NCI-H2227 (cell line): ENCODE measurements around the gene SYNGR4.

Experiments
- DNase-seq: peaks from one replicate; lab custom pipeline; 2025; ENCODE audit not compliant: unreplicated experiment; lab: John Stamatoyannopoulos, UW

Gene SYNGR4

DNA sequence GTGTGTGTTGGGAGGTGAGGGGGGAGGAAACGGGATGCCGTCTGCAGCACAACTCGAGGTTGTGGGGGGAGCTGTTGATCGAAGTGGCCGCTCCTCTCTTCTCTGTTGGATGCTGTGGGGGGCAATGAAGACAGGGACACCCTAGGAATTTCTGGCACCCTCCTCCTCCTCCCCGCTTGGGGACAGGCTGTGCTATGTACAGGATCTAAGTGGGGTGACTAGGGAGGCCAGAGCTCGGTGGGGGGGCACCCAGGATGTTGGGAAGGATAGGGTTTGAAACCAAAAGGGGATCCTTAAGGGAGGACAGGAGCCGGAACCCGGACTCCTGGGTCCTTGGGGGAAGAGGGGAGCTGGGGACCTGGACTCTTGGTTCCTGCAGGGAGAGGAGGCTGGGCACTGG lies 31.3 kb downstream of the SYNGR4 start:
- no peak for DNase-seq

DNA sequence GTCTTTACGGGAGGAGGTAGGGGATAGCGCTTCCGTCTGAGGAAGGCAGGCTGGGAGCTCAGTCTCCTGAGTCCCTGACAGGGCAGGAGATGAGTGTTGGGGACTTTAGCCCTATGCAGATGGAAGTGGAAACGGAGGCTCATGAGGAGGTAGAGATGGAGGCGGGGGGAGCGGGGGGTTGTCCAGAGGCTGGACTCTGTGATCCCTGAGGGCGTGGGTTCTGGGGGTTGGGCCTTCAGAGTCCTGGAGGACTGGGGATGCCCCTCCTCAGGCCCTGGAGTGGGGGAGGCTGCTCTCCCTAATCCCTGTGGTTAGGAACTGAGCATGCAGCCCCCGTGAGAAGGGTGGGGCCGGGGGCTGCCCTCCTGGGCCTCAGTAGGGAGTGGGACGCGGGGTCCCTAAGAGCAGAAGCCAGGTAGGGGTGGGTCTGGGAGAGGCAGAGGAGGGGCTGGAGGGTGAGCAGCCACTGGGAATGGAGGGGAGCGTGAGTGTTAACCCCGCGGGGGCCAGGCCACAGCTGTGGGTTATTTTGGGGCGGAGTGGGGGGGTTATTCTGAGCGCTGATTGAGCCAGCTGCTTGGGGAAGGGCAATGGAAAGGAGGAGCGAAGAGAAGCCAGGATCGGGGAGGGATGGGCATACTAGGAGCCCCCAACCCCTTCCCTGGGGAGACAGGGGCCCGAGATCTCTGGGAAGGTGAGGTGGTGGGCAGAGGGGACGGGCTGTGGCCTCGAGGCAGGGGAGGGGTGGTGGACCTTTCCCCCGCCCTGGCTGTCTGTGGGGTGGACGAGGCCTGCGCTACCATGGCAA lies 32.1 kb downstream of the SYNGR4 start:
- no peak for DNase-seq

DNA sequence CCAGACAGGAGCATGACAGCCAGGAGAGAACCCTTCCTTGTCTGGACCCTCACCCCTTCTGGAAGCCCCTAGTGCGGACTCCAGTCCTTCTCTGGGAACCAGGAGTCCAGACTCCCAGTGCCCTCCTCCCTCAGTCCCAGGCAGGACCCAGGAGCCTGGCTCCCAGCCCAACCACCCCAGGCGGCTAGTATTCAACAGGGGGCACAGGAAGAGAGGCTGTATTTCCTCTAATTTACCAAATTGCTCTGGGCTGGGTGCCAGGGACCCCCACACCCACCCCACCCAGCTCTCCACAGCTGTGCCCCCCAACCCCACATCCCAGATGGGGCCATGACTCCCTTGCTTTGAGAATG lies 32.6 kb downstream of the SYNGR4 start:
- DNase-seq, result no peak

DNA sequence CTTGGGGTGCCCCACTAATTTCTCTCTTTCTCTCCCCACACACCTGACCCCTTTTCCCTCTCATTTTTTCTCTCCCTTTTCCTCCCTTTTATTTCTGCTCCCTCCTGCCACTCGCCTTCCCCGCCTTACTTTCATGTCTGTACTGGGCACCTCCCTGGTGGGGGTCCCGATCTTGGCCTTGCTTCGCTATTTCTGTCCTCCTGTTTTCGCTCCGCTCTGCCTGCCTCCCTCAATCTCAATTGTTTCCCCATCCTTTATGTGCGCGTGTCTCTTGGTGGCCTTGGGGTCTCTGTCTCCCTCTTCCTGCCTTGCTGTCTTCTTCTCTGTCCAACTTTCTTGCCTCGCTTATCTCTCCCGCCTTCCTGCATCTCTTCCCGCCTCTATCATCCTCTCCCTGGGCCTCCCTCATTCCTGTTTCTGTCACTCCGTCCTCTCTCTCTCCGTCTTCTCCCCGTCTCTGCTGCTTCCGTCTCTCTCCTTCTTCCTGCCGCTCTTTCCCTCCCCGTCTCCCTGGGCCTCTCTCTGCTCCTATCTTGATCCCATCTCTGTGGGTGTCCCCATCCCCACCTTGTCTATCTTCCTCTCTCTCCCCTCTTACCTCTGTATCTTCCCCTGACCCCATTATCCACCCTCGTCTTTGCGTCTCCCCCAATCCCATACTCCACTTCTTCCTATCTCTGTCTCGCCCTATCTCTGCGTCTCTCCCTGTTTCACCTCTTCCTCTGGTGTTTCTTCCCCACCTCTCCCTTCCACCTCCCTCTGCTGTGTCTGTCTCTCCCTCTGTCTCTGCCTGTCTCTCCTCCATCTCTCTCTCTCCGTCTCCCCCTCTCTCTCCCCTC lies 33.3 kb downstream of the SYNGR4 start:
- no peak for DNase-seq

DNA sequence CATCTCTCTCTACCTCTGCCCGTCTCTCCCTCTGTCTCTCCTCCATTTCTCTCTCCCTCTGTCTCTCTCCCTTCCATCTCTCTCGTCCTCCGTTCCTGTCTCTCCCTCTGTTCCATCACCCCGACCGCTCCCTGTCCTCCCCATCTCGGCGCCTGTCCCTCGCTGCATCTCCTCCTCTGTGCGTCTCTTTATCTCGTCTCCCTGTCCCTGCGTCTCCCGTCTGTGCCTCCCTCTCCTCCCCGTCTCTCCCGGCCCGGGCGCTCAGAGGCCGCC lies 33.9 kb downstream of the SYNGR4 start:
- no peak for DNase-seq

DNA sequence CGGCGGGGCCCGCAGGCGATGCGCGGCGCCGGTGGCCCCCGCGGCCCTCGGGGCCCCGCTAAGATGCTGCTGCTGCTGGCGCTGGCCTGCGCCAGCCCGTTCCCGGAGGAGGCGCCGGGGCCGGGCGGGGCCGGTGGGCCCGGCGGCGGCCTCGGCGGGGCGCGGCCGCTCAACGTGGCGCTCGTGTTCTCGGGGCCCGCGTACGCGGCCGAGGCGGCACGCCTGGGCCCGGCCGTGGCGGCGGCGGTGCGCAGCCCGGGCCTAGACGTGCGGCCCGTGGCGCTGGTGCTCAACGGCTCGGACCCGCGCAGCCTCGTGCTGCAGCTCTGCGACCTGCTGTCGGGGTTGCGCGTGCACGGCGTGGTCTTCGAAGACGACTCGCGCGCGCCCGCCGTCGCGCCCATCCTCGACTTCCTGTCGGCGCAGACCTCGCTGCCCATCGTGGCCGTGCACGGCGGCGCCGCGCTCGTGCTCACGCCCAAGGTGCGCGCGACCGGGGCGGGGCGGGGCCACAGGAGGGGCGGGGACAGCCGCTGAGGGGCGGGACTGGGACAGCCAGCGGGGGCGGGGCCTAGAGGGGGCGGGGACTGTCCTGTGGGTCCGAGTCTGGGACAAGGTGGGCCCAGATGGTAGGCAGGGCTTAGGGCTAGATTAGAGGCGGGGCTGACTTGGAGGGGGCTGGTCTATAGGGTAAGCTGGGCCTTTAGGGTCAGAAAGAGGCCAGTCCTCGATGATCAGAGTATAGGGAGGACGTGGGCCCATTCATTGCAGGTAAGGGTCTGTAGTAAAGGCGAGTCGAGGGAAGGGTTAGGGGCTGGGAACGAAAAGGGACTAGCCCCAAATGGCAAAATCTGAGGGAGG lies 34.4 kb downstream of the SYNGR4 start:
- DNase-seq, result peak; percentile 71

DNA sequence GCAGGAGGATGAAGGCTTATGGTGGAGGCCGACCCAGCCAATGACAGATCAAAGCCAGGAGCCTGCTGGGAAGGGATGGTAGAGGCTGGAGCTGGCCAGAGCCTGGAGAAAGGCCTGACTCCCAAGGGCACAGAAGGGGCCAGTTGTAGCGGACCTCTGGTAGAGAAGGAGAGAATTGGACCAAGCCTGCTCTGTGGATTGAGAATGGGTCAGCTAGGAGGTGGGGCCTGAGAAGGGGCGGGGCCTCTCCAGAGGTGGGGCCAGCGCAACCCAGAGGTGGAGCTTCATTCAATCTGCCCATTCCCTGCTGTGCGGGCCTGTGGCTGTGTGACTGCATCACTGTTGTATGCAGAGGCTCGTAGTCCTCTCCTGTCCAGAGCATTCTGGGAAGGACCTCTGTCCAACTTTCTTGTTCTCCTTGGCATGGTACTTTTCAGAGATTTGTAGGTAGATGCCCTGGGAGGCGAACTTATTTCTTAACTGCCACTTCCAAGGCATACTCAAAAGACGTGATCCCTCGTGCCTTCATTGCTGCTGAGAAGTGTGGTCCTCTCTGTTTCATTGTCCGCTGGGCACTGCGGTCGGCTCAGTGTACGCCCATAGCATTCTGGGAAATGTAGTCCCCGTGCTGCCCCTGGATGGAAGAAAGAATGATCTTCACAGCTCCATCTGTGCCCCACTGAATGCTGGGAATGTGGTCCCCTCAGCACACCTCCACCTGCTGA lies 36.0 kb downstream of the SYNGR4 start:
- DNase-seq, result no peak

GRCh38 chr19:48401287-48401686 lies 37.1 kb downstream of the SYNGR4 start:
- no peak for DNase-seq

- peak; percentile 55 for DNase-seq
Observed at GRCh38 chr19:48403606-48404005, 39.4 kb downstream of the SYNGR4 start.

DNA sequence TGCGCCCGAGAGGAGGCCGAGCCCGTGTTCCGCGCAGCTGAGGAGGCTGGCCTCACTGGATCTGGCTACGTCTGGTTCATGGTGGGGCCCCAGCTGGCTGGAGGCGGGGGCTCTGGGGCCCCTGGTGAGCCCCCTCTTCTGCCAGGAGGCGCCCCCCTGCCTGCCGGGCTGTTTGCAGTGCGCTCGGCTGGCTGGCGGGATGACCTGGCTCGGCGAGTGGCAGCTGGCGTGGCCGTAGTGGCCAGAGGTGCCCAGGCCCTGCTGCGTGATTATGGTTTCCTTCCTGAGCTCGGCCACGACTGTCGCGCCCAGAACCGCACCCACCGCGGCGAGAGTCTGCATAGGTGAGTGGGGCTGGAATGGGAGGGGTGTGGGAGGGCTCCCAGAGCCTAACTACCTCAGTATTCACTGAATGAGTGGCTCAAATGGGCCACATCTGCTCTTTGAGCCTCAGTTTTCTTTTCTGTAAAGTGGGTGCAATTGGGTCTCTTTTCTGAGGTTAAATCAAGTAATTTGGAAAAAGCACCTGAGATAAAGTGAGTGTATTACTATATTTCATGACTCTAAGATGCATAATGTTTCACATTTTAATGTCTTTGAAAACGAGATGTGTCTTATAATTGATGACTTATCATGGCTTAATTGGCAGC lies 41.0 kb downstream of the SYNGR4 start:
- DNase-seq, result no peak

- DNase-seq, result no peak
Observed at GRCh38 chr19:48405850-48406249, 41.7 kb downstream of the SYNGR4 start.

DNA sequence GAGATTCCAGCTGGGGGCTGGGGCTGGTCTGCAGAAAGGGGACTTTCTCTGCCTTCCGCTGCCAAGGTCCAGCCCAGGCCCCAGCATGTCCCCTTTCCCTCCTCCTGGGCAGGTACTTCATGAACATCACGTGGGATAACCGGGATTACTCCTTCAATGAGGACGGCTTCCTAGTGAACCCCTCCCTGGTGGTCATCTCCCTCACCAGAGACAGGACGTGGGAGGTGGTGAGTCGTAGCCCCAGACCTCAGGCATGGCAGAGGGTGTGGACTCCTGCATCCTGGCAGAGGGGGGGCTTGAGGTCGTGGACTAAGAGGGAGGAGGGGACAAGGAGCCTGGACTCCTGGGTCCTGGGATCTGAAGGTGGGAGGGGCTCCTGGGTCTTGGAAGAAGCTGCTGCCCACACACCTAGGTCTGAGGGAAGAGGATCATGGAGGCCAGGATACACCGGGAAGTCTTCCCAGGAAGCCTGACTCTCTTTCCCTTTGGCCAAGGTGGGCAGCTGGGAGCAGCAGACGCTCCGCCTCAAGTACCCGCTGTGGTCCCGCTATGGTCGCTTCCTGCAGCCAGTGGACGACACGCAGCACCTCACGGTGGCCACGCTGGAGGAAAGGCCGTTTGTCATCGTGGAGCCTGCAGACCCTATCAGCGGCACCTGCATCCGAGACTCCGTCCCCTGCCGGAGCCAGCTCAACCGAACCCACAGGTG lies 49.9 kb downstream of the SYNGR4 start:
- no peak for DNase-seq

GRCh38 chr19:48415395-48415794 lies 51.2 kb downstream of the SYNGR4 start:
- DNase-seq, result peak; percentile 43

GRCh38 chr19:48415806-48416221 lies 51.6 kb downstream of the SYNGR4 start:
- DNase-seq, result no peak

GRCh38 chr19:48417421-48417820 lies 53.3 kb downstream of the SYNGR4 start:
- DNase-seq, result no peak

- no peak for DNase-seq
Observed at GRCh38 chr19:48418317-48419064, 54.3 kb downstream of the SYNGR4 start.

GRCh38 chr19:48419158-48419920 lies 55.2 kb downstream of the SYNGR4 start:
- DNase-seq, result peak; percentile 42

GRCh38 chr19:48421548-48421947 lies 57.4 kb downstream of the SYNGR4 start:
- no peak for DNase-seq
